B cell (primary cell): Measurements from ENCODE around the gene DAPK3.

Experiments used
- EZH2 ChIP-seq: IDR thresholded peaks from 2 replicates; pipeline ENCODE4 v1.6.1; 2012; ENCODE audit warnings: borderline replicate concordance, low read depth, mild to moderate bottlenecking, moderate library complexity, low read length; ENCODE audit not compliant: insufficient read depth, poor library complexity, severe bottlenecking
- TF ChIP-seq, protein P1 (sequence below): fragments of 200-600 bp; IDR thresholded peaks from one replicate; pipeline ENCODE4 v1.8.0; 2022; ENCODE audit warnings: antibody characterized with exemption, mild to moderate bottlenecking

DNA sequence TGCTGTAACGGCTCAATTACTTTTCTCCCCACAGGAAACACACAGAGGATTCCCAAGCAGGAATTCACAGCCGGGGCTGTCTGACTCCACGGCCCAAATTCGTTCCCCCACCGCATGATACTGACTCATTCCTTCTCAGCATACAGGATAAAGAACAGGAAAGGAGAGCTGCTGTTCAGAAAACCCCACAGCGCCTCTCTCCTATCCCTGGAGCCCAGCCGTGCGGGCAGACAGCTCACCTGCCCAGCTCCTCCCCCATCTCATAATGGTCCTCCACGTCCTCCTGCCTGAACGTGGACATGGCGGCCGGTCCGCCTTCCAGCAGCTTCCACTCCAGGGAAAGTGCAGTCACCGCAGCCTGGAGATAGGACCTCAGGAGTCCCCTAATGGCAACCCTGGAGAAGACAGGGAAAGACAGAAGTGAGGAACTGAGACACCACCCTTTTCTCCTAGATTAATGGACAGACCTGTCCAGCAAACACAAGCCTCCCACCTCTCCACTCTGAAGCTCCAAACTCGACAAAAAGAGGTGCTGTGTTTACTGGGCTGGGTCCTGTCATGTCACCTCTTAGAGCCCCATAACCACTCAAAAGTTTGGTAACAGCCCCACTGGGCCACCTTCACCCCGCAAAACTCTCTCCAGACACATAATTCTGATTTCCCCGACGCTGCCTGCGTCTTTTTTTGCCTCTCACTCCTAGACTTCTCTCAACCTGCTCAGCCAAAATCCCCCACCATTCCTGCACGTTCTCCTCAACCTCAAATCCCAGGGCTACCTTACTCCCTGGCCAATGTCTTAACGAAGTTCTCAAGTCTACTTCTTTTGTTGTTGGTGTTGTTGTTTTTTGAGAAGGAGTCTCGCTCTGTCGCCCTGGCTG lies 1.2 kb downstream of the DAPK3 start:
- TF ChIP-seq, protein P1, sequence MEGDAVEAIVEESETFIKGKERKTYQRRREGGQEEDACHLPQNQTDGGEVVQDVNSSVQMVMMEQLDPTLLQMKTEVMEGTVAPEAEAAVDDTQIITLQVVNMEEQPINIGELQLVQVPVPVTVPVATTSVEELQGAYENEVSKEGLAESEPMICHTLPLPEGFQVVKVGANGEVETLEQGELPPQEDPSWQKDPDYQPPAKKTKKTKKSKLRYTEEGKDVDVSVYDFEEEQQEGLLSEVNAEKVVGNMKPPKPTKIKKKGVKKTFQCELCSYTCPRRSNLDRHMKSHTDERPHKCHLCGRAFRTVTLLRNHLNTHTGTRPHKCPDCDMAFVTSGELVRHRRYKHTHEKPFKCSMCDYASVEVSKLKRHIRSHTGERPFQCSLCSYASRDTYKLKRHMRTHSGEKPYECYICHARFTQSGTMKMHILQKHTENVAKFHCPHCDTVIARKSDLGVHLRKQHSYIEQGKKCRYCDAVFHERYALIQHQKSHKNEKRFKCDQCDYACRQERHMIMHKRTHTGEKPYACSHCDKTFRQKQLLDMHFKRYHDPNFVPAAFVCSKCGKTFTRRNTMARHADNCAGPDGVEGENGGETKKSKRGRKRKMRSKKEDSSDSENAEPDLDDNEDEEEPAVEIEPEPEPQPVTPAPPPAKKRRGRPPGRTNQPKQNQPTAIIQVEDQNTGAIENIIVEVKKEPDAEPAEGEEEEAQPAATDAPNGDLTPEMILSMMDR = no peak
- TF ChIP-seq EZH2 = no peak
